Left lung (tissue), 10 donors: Measurements from ENCODE around the gene ACOT7. TPM values are rescaled to one million over a fixed set of nuclear protein-coding genes. Genes with fewer than 3 reads are reported as not detected.
"Not testable (repeated sequence)": the region's sequence is repeated elsewhere in the genome, so short reads cannot be mapped to it uniquely, and the experiment has no call there.

Experiments used
- ATAC-seq: fragments of 200-7000 bp; cut with Tn5 transposase; one replicate; pipeline ENCODE4 v1.9.1; 2020; ENCODE audit warnings: moderate library complexity
- DNase-seq, 4 donors: peaks; one replicate each; pipeline ENCODE4 v3.0.0-alpha.2; 2013 to 2020
- H3K27ac ChIP-seq, 2 donors: fragments of 200-600 bp; sonication (generic) in 1 of 2; one replicate each; pipeline versions ENCODE4 v1.5.0 to v1.8.0; 2020 to 2021
- H3K27me3 ChIP-seq, 2 donors: fragments of 200-600 bp; sonication (generic) in 1 of 2; one replicate each; pipeline versions ENCODE4 v1.5.0 to v1.8.0; 2020 to 2021
- H3K36me3 ChIP-seq, 2 donors: fragments of 200-600 bp; sonication (generic) in 1 of 2; one replicate each; pipeline versions ENCODE4 v1.5.0 to v1.8.0; 2020 to 2021
- H3K4me1 ChIP-seq, 2 donors: fragments of 200-600 bp; one replicate each; pipeline ENCODE4 v1.8.0; 2021
- H3K4me3 ChIP-seq, 2 donors: fragments of 200-600 bp; sonication (generic) in 1 of 2; one replicate each; pipeline versions ENCODE4 v1.5.0 to v1.8.0; 2020 to 2021; ENCODE audit warnings: mild to moderate bottlenecking in 1 of 2
- H3K9me3 ChIP-seq, 2 donors: fragments of 200-600 bp; sonication (generic) in 1 of 2; one replicate each; pipeline versions ENCODE4 v1.5.0 to v1.8.0; 2020 to 2021
- intact Hi-C, 2 donors: fragments of 100-400 bp; cut with DNase I; formaldehyde crosslinking; loops; one replicate each; pipeline versions ENCODE4 v1.11.2 to v1.14.2; 2022
- polyA plus RNA-seq, 6 donors: library from polyadenylated mRNA; unstranded; fragments of 120-200 nt; gene quantifications; one replicate each; pipeline ENCODE4 v1.2.1, GENCODE V29; 2013; ENCODE audit not compliant: insufficient read length in 6 of 6
- total RNA-seq, 2 donors: library from RNA; stranded (reverse); fragmentation: NEBNext Ultra II Directional; extraction: Animal tissue kit (Norgen Biotek cat#: 25700); gene quantifications; one replicate each; pipeline ENCODE4 v1.2.1, GENCODE V29; 2021
- TF ChIP-seq, protein P1 (sequence below), 2 donors: fragments of 200-600 bp; sonication (generic) in 1 of 2; IDR thresholded peaks; one replicate each; pipeline versions ENCODE4 v1.5.0 to v1.8.0; 2021; ENCODE audit warnings: antibody characterized with exemption in 2 of 2
- donor health status: DM: no; HTN: yes; CAD: no.
- donor health status: DM: no; HTN: no; CAD: no.

Gene ACOT7
- total and polyA plus RNA-seq, 8 donors, result 13.1 to 30.1 (median 14.9) TPM

DNA sequence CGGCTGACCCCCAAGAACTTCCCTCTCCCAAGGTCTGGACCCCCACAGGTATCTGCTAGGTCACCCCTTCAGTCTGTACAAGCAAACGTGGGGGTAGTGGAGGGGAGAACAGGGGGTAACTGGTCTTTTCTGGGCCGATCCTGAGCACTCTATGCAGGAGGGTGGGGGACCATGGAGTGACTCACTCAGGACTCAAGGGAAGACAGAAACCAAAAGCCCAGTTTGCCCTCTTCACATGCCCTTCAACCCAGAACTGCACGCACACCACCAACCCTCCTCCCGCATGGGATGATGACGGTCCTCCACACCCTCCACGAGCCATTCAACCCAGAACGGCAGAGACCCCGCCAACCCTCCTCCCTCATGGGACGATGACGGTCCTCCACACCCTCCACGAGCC, 79.1 kb downstream of the ACOT7 start:
- no peaks in the 10 kb centered on the region for H3K9me3 ChIP-seq
- no peaks in the 10 kb centered on the region for H3K4me1 ChIP-seq
- DNase-seq (no peak), ATAC-seq (no peak)
- H3K36me3 ChIP-seq, result peaks cover 0 to 11% of the 10 kb centered on the region in 2 donors
- H3K4me3 ChIP-seq, result no peak overlapping the region
- intact Hi-C loops, result no loop called here
- TF ChIP-seq, protein P1, sequence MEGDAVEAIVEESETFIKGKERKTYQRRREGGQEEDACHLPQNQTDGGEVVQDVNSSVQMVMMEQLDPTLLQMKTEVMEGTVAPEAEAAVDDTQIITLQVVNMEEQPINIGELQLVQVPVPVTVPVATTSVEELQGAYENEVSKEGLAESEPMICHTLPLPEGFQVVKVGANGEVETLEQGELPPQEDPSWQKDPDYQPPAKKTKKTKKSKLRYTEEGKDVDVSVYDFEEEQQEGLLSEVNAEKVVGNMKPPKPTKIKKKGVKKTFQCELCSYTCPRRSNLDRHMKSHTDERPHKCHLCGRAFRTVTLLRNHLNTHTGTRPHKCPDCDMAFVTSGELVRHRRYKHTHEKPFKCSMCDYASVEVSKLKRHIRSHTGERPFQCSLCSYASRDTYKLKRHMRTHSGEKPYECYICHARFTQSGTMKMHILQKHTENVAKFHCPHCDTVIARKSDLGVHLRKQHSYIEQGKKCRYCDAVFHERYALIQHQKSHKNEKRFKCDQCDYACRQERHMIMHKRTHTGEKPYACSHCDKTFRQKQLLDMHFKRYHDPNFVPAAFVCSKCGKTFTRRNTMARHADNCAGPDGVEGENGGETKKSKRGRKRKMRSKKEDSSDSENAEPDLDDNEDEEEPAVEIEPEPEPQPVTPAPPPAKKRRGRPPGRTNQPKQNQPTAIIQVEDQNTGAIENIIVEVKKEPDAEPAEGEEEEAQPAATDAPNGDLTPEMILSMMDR (IDR thresholded peaks at IDR 0.05), result no peak
- H3K27me3 ChIP-seq, result no peaks in the 10 kb centered on the region
- no peak overlapping the region for H3K27ac ChIP-seq

DNA sequence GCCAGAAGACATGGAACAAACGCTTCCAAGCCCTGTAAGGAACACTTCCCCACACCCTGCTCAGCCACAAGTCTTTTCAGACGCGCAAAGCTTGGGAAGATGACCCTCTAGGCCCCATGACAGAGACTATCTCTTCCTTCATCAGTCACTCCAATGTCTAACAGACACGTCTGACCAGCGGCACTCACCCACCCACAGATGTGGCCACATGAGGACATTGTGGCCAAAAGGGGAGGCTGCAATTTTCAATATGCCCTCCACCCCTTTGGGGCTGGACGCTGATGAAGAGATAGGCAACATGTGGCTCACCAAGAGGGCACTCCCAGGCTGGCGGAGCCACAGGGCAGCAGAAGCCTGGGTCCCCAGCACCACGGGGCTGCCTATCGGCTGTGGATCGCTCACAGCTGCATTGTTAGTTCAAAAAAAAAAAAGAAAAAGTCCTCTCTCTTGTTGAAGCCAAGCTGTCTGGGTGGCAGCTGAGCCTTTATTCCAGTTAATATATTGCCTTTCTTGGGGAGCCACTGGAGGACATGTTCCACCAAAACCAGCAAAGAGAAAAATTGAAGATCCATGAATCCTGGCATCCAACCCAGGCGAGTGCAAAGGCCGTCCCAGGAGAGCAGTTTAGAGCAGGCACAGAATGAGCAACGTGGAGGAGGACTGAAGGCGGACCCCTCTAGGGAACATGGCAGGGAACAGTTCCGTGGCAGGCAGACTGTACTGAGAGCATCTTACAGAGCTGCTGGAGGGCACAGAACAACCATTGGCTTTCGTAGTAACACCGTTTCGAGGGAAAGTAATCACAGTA, 80.0 kb downstream of the ACOT7 start:
- Histone ChIP-seq H3K27ac (no peak overlapping the region), H3K36me3 (peaks cover 0 to 11% of the 10 kb centered on the region in 2 donors), H3K27me3 (no peaks in the 10 kb centered on the region), H3K4me3 (no peak overlapping the region), H3K9me3 (no peaks in the 10 kb centered on the region), H3K4me1 (no peaks in the 10 kb centered on the region)
- TF ChIP-seq, protein P1 (IDR thresholded peaks at IDR 0.05), result no peak
- DNase-seq (no peak), ATAC-seq (no peak)
- intact Hi-C loops, result no loop called here

DNA sequence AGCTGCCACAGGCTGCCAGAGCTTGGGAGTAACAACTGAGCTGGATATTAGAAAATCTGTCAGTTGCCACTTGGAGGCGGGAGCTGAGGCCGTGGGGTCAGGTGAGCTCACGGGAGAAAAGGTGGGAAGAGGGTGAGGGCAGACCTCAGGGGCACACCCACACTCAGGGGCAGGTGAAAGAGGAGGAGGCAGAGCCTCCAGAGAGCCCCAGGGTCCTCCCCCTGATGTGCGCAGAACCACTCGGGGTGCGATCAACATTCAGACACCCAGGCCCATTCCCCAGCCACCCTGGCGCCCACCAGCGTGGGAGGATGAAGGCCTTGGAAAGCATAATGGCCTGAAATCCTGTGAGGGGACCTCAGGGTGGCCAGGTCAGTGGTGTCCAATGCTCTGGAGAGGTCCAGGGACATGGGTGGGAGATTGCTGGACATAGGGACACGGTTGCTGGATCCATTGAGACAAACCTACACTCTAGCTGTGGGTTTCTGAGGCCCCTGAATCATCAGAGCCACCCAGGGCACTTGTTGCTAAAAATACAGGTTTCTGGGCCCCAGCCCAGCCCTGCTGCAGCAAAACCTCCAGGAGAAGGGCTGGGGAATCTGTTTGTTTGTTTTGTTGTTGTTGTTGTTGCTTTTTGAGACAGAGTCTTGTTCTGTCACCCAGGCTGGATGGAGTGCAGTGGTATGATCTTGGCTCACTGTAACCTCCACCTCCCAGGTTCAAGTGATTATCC, 83.3 kb downstream of the ACOT7 start:
- TF ChIP-seq, protein P1 (IDR thresholded peaks at IDR 0.05), result no peak
- H3K4me1 ChIP-seq, result no peaks in the 10 kb centered on the region
- ATAC-seq, result no peak
- no peaks in the 10 kb centered on the region for H3K9me3 ChIP-seq
- intact Hi-C loops, result no loop called here
- peak in 1 of 4 donors; percentile 57 for DNase-seq
- H3K27ac ChIP-seq, result no peak overlapping the region
- H3K27me3 ChIP-seq, result no peaks in the 10 kb centered on the region
- no peak overlapping the region for H3K4me3 ChIP-seq
- no peaks in the 10 kb centered on the region for H3K36me3 ChIP-seq

DNA sequence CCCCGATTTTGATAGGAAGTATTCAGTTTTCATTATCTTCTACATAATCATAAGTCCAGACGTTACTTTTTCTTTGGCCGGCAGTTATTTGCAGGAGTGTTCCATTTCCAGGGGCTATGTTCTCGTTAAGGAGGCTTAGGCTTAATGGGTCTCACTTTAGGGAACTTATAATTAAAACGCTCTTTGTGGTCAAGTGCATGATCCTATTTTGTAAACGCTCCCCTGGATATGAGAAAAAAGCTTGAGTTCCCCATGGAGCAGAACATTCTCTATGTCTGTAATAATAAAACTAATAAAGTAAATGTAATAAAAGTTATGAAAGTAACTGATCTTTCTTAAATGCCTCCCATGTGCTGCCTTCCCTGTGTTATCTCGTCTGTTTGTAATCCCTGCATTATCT, 84.0 kb downstream of the ACOT7 start:
- H3K9me3 ChIP-seq, result no peaks in the 10 kb centered on the region
- no peak overlapping the region for H3K4me3 ChIP-seq
- no peaks in the 10 kb centered on the region for H3K4me1 ChIP-seq
- H3K27me3 ChIP-seq, result no peaks in the 10 kb centered on the region
- intact Hi-C loops, result no loop called here
- DNase-seq, result no peak
- H3K36me3 ChIP-seq, result no peaks in the 10 kb centered on the region
- H3K27ac ChIP-seq, result no peak overlapping the region
- TF ChIP-seq, protein P1 (IDR thresholded peaks at IDR 0.05), result no peak
- no peak for ATAC-seq

DNA sequence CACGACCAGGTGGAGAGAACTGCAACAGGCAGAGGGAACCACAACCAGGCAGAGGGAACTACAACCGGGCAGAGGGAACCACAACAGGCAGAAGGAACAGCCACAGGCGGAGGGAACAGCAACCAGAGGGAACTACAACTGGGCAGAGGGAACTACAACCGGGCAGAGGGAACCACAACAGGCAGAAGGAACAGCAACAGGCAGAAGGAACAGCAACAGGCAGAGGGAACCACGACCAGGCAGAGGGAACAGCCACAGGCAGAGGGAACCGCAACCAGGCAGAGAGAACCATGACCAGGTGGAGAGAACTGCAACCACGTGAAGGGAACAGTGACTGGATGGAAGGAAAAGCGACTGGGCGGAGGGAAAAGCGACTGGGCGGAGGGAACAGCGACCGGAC, 85.1 kb downstream of the ACOT7 start:
- Histone ChIP-seq H3K4me1 (no peaks in the 10 kb centered on the region), H3K9me3 (no peaks in the 10 kb centered on the region), H3K27me3 (no peaks in the 10 kb centered on the region), H3K27ac (no peak overlapping the region), H3K36me3 (no peaks in the 10 kb centered on the region), H3K4me3 (no peak overlapping the region)
- DNase-seq, result no peak
- TF ChIP-seq, protein P1 (IDR thresholded peaks at IDR 0.05), result no peak
- intact Hi-C loops, result no loop called here
- no peak for ATAC-seq

DNA sequence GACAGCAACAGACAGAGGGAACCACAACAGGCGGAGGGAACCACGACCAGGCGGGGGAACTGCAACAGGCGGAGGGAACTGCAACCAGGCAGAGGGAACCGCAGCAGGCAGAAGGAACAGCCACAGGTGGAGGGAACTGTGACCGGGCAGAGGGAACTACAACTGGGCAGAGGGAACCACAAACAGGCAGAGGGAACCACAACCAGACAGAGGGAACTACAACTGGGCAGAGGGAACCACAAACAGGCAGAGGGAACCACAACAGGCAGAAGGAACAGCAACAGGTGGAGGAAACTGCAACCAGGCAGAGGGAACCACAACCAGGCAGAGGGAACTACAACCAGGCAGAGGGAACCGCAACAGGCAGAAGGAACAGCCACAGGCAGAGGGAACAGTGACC, 85.9 kb downstream of the ACOT7 start:
- H3K27ac ChIP-seq, H3K27me3 ChIP-seq, H3K36me3 ChIP-seq, intact Hi-C loops, H3K4me3 ChIP-seq, ATAC-seq, H3K9me3 ChIP-seq, DNase-seq, H3K4me1 ChIP-seq: not testable (repeated sequence)
